Peyer's patch (tissue), 4 donors: Measurements from ENCODE around the gene CABP4.

ENCODE experiments used
- CTCF ChIP-seq, 6 experiments: fragments of 450-650 bp in 4 of 6; fragments of 200-600 bp in 2 of 6; sonication (generic) in 1 of 6; IDR thresholded peaks; one replicate each; pipeline ENCODE4 v1.5.1; 2017 to 2019; ENCODE audit warnings: antibody characterized with exemption in 6 of 6, mild to moderate bottlenecking in 3 of 6, moderate library complexity in 1 of 6
- POLR2A ChIP-seq, 2 donors: fragments of 450-650 bp; IDR thresholded peaks; one replicate each; pipeline ENCODE4 v1.5.1; 2017; ENCODE audit warnings: antibody characterized with exemption in 2 of 2, mild to moderate bottlenecking in 2 of 2, moderate library complexity in 2 of 2

GRCh38 chr11:67441731-67442351 is 13.3 kb upstream of the CABP4 start:
- no peak for TF ChIP-seq CTCF (IDR thresholded peaks at IDR 0.05)
- no peak for TF ChIP-seq POLR2A (IDR thresholded peaks at IDR 0.05)
